ENCODE data around the gene DCST1. TPM values are rescaled to one million over a fixed set of nuclear protein-coding genes. Genes with fewer than 3 reads are reported as not detected.

The DCST1 gene
- total RNA-seq, 2 experiments from 2014 or later, result not detected

DNA sequence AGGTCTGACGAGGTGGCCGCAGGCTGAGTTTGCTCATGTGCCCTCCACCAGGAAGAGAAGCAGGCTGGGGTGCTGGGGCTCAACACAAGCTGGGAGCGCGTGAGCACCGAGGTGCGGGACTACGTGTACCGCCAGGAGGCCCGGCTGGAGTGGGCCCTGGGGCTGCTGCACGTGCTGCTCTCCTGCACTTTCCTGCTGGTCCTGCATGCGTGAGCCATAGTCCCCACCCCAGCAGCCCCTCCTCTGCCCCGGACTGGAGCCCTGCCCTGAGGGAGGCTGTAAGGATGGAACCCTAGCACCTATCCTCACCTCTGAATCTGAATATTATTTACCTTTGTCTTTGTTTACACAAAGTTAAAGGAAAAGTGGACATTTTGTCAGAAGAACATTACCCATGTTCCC is 9.7 kb downstream of the DCST1 start:
- ChIA-PET CTCF (ENCODE audit: unreplicated experiment) (interaction anchor here (0.6 kb wide), 1 partner anchor 377 kb away, joined by 3 read pairs; no protein-coding TSS in a partner anchor), POLR2A (interaction anchor here (1.2 to 1.4 kb wide), 3 partner anchors 9 to 30 kb away, joined by 3 to 5 read pairs (median 4); partner anchors contain the start of gene EFNA4)
- Histone ChIP-seq H3K27ac (ENCODE audit: low read depth, low read length, poor library complexity, severe bottlenecking) (no peak overlapping the region), H3K79me2 (ENCODE audit: insufficient read depth, low read depth, low read length) (no peaks in the 10 kb centered on the region), H3K4me2 (ENCODE audit: low read length) (no peak overlapping the region), H3K4me3 (ENCODE audit: low read depth, low read length, poor library complexity, severe bottlenecking) (no peak overlapping the region), H3K9me2 (ENCODE audit: insufficient read depth, low read length) (no peaks in the 10 kb centered on the region), H3K9me3 (ENCODE audit: low read length) (no peaks in the 10 kb centered on the region), H4K20me1 (ENCODE audit: insufficient read depth, low read length) (no peaks in the 10 kb centered on the region), H3K4me1 (ENCODE audit: insufficient read depth, low read length, poor library complexity, severe bottlenecking) (peaks cover 7% of the 10 kb centered on the region), H2AFZ (ENCODE audit: low read length) (no peak overlapping the region), H3K36me3 (ENCODE audit: insufficient read depth, low read length) (no peaks in the 10 kb centered on the region)
- DNase-seq (ENCODE audit: low spot score), result no peak
- intact Hi-C loops (cut with micrococcal nuclease; ENCODE audit: unreplicated experiment), result no loop called here
- no TSS peak for BruUV-seq (replicated peaks)
- TF ChIP-seq EZH2phosphoT487 (IDR thresholded peaks at IDR 0.05; ENCODE audit: borderline replicate concordance, low read depth, low read length), result no peak
- TF ChIP-seq, protein P1, sequence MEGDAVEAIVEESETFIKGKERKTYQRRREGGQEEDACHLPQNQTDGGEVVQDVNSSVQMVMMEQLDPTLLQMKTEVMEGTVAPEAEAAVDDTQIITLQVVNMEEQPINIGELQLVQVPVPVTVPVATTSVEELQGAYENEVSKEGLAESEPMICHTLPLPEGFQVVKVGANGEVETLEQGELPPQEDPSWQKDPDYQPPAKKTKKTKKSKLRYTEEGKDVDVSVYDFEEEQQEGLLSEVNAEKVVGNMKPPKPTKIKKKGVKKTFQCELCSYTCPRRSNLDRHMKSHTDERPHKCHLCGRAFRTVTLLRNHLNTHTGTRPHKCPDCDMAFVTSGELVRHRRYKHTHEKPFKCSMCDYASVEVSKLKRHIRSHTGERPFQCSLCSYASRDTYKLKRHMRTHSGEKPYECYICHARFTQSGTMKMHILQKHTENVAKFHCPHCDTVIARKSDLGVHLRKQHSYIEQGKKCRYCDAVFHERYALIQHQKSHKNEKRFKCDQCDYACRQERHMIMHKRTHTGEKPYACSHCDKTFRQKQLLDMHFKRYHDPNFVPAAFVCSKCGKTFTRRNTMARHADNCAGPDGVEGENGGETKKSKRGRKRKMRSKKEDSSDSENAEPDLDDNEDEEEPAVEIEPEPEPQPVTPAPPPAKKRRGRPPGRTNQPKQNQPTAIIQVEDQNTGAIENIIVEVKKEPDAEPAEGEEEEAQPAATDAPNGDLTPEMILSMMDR (conservative IDR thresholded peaks at IDR 0.05; ENCODE audit: low read length), result no peak

DNA sequence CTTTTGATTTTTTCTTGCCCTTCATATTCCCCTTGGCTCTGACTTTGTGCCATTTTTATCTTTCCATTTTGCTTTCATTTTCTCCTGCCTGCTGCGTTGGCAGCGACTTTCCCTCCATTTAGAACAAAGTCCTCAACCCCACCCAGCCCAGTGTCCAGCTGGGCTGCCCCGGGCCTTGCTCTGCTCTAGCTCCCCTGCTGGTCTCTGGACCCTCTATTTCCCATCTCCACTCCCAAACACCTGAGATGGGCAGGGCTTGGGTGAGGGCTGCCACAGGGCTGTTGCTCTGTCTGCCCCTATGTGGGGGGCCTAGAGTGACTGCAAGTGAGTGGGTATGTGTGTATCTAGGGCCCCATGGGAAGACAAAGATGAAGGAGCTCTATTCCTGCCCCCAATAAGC is 10.2 kb downstream of the DCST1 start:
- Histone ChIP-seq H3K9me3 (ENCODE audit: low read length) (no peaks in the 10 kb centered on the region), H2AFZ (ENCODE audit: low read length) (no peak overlapping the region), H4K20me1 (ENCODE audit: insufficient read depth, low read length) (no peaks in the 10 kb centered on the region), H3K36me3 (ENCODE audit: insufficient read depth, low read length) (no peaks in the 10 kb centered on the region), H3K4me2 (ENCODE audit: low read length) (no peak overlapping the region), H3K4me3 (ENCODE audit: low read depth, low read length, poor library complexity, severe bottlenecking) (no peak overlapping the region), H3K27ac (ENCODE audit: low read depth, low read length, poor library complexity, severe bottlenecking) (no peak overlapping the region), H3K9me2 (ENCODE audit: insufficient read depth, low read length) (no peaks in the 10 kb centered on the region), H3K79me2 (ENCODE audit: insufficient read depth, low read depth, low read length) (no peaks in the 10 kb centered on the region), H3K4me1 (ENCODE audit: insufficient read depth, low read length, poor library complexity, severe bottlenecking) (peaks cover 7% of the 10 kb centered on the region)
- no peak for DNase-seq (ENCODE audit: low spot score)
- TF ChIP-seq, protein P1 (conservative IDR thresholded peaks at IDR 0.05; ENCODE audit: low read length), result no peak
- TF ChIP-seq EZH2phosphoT487 (IDR thresholded peaks at IDR 0.05; ENCODE audit: borderline replicate concordance, low read depth, low read length), result no peak
- BruUV-seq (replicated peaks), result no TSS peak
- CTCF ChIA-PET (ENCODE audit: unreplicated experiment), result interaction anchor here (0.6 to 1.7 kb wide), 4 partner anchors 18 to 378 kb away, joined by 3 to 11 read pairs (median 4); partner anchors contain the start of gene PMVK
- POLR2A ChIA-PET, result interaction anchor here (0.6 to 1.4 kb wide), 7 partner anchors 9 to 69 kb away, joined by 3 to 5 read pairs (median 3); partner anchors contain the start of genes CKS1B and EFNA4
- intact Hi-C loops (cut with micrococcal nuclease; ENCODE audit: unreplicated experiment), result loop anchor here (2.0 kb wide), 1 partner anchor 17 kb away; no protein-coding TSS in a partner anchor

DNA sequence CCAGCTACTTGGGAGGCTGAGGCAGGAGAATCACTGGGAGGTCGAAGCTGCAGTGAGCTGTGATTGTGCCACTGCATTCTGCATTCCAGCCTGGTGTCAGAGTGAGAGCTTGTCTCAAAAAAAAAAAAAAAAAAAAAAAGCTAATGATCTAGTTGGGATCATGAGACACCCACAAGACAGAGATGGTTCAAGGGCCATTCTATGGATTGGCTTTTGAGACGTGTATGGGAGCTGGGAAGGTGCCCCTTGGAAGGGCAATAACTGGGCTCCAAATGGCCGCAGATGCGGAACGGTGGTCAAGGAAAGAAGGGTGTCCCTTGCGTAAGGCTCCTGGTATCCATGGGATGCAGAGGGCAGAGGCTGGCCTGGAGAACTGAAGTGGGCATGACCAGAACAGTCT is 10.7 kb downstream of the DCST1 start:
- CTCF ChIA-PET (ENCODE audit: unreplicated experiment), result interaction anchor here (0.6 to 1.7 kb wide), 7 partner anchors 13 to 163 kb away, joined by 3 to 11 read pairs (median 3); partner anchors contain the start of gene PMVK
- DNase-seq (ENCODE audit: low spot score), result no peak
- intact Hi-C loops (cut with micrococcal nuclease; ENCODE audit: unreplicated experiment), result loop anchor here (2.0 kb wide), 1 partner anchor 16 kb away; no protein-coding TSS in a partner anchor
- Histone ChIP-seq H3K36me3 (ENCODE audit: insufficient read depth, low read length) (no peaks in the 10 kb centered on the region), H3K79me2 (ENCODE audit: insufficient read depth, low read depth, low read length) (no peaks in the 10 kb centered on the region), H3K4me3 (ENCODE audit: low read depth, low read length, poor library complexity, severe bottlenecking) (no peak overlapping the region), H3K9me2 (ENCODE audit: insufficient read depth, low read length) (no peaks in the 10 kb centered on the region), H3K9me3 (ENCODE audit: low read length) (no peaks in the 10 kb centered on the region), H3K4me1 (ENCODE audit: insufficient read depth, low read length, poor library complexity, severe bottlenecking) (peaks cover 7% of the 10 kb centered on the region), H3K27ac (ENCODE audit: low read depth, low read length, poor library complexity, severe bottlenecking) (no peak overlapping the region), H3K4me2 (ENCODE audit: low read length) (no peak overlapping the region), H2AFZ (ENCODE audit: low read length) (no peak overlapping the region), H4K20me1 (ENCODE audit: insufficient read depth, low read length) (no peaks in the 10 kb centered on the region)
- POLR2A ChIA-PET, result interaction anchor here (0.6 to 1.4 kb wide), 9 partner anchors 8 to 484 kb away, joined by 3 to 6 read pairs (median 3); partner anchors contain the start of genes CKS1B and EFNA4
- TF ChIP-seq EZH2phosphoT487 (IDR thresholded peaks at IDR 0.05; ENCODE audit: borderline replicate concordance, low read depth, low read length), result no peak
- TF ChIP-seq, protein P1 (conservative IDR thresholded peaks at IDR 0.05; ENCODE audit: low read length), result no peak
- BruUV-seq (replicated peaks), result no TSS peak
